GM15510 (cell line): Measurements from ENCODE around the gene CEMIP.

Experiments used
- POLR2A ChIP-seq: IDR thresholded peaks from 3 replicates; pipeline ENCODE4 v1.6.1; 2011; ENCODE audit warnings: borderline replicate concordance; ENCODE audit not compliant: insufficient read length; ENCODE audit errors: extremely low read depth

The CEMIP gene, protein sequence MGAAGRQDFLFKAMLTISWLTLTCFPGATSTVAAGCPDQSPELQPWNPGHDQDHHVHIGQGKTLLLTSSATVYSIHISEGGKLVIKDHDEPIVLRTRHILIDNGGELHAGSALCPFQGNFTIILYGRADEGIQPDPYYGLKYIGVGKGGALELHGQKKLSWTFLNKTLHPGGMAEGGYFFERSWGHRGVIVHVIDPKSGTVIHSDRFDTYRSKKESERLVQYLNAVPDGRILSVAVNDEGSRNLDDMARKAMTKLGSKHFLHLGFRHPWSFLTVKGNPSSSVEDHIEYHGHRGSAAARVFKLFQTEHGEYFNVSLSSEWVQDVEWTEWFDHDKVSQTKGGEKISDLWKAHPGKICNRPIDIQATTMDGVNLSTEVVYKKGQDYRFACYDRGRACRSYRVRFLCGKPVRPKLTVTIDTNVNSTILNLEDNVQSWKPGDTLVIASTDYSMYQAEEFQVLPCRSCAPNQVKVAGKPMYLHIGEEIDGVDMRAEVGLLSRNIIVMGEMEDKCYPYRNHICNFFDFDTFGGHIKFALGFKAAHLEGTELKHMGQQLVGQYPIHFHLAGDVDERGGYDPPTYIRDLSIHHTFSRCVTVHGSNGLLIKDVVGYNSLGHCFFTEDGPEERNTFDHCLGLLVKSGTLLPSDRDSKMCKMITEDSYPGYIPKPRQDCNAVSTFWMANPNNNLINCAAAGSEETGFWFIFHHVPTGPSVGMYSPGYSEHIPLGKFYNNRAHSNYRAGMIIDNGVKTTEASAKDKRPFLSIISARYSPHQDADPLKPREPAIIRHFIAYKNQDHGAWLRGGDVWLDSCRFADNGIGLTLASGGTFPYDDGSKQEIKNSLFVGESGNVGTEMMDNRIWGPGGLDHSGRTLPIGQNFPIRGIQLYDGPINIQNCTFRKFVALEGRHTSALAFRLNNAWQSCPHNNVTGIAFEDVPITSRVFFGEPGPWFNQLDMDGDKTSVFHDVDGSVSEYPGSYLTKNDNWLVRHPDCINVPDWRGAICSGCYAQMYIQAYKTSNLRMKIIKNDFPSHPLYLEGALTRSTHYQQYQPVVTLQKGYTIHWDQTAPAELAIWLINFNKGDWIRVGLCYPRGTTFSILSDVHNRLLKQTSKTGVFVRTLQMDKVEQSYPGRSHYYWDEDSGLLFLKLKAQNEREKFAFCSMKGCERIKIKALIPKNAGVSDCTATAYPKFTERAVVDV (N-terminal part only)

DNA sequence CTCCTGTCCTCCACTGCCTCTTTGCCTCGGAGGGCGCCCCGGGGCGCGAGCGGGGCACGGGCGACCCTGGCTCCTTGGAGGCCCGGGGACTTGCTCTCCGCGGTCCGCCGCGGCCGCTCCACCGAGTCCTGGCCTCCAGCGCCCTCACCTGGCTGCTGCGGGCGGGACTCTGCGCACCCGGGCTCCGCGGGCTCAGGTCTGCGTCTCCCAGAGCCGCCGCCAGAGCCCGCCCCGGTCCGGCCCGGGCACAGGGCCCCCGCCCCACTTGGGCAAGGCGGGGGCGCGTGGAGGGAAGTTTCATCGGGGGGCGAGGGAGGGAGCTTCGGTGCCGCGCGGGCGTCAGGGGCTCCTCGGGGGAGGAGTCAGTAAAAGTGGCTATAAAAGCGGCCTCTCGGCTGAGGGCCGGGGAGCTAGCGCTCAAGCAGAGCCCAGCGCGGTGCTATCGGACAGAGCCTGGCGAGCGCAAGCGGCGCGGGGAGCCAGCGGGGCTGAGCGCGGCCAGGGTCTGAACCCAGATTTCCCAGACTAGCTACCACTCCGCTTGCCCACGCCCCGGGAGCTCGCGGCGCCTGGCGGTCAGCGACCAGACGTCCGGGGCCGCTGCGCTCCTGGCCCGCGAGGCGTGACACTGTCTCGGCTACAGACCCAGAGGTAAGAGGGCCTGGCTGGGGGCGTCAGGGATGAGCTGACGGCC, at the start of gene CEMIP:
CEMIP (plus strand) TSS at position 407 of the 694 bp plus-strand sequence. CDS start 94,510 bp downstream, outside the sequence.
- no peak for TF ChIP-seq POLR2A

DNA sequence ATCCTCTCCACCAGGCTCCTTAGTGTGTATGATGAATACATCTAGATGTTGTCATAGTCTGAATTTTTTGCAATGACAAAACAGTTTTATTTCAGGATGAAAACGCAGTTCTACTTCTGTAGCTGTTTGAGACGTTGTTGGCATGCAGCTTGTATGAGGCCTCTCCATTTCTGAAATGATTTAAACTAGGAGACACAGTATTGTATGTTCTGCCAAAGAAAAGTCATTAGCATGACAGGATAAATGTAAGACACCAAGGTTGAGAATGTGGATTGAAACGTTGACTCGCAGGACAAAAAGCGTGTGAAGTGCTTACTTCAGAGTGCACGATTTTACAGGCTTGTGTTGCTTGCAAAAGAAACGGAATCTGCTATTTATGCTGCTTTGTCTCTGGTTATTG, 48.8 kb upstream of the CEMIP start:
- no peak for TF ChIP-seq POLR2A

DNA sequence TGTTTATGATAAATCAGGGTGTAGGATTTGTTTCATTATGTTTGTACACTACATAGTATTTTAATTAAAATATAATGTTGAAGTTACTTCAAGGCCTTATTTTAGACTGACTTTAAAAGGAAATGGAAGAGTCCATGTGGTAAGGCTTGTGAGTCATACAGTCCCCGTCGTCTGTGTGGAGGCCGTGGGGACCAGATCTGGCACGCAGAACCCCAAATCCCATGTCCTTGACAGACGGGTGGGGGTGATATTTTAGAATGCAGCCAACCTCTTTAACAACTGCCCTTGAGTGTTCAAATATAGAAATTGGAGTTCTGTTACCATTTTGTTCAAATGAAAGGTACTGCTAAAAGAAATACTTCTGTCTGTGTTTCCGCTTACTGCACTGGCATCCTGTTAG, 48.2 kb upstream of the CEMIP start:
- no peak for TF ChIP-seq POLR2A

DNA sequence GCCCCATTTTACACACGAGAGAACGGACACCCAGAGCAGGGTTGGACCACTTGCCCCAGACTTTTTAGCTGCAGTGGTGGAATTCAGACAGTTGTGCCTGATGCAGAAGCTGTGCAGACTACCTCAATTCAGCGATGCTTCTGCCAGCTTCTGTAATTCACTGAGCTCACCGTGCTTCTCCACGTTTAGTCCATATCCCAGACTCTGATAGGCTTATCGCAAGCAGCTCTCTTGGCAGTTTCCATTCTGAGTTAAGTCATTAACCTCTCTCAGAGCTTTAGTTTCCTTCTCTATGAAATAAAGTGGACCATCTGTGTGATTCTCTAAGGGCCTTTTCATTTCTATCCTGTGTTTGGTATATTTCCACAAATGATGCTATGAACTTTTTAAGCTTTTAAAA, 47.0 kb upstream of the CEMIP start:
- TF ChIP-seq POLR2A: no peak

DNA sequence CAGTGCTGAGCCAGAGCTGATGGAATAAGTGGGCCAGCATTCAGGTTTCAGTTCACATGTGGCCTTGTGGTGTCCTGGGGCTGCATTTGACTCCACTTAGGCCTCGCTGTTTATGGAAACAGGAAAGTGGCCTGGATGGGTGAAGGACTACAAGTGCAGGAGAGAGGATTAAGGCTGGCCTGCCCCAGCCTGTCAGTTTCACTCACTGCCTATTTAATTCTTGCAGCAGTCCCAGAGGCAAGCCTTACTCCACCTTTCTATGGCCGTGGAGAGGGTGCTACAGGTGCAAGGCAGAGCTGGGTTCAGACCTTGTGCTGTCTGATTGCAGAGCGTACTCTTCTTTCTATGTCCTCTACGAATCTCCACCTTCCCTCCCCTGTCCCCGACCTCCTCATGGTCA, 46.4 kb upstream of the CEMIP start:
- TF ChIP-seq POLR2A: no peak

DNA sequence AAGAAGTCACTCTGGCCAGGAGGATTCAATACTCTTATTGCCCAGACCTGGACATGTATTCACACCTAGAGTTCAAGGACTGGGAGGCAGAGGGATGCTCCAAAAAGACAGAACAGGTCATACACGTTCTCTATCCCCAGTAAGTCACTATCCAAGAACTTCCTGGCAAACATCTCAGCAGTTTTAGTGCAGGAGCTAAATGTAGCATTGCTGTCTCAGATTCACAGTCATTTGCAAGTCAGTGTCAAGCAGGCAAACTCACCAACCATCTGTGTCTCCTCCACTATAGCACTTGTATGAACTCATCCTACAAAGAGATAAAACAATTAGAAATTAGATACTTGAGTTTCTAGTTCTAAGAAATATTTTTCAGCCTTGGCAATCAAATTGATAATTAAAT, 45.7 kb upstream of the CEMIP start:
- no peak for TF ChIP-seq POLR2A

DNA sequence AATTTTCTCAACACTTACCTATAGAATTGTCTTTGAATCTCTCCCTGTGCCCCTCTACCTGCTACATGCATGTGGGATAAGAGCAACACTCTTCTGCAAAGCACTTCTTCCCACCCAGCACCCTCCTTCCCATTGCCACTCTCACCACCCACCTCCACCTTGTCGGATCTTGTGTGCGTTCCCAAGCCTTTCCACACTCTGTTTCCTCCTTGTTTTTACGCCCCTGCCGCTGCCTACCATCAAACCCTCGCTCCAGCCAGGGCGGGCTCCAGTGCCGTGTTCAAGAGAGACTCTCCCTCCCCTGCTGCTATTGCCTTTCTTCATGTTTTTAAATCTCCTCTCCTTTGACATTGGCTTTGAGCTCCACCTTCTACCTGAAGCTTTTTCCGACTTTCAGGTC, 43.8 kb upstream of the CEMIP start:
- TF ChIP-seq POLR2A: no peak

DNA sequence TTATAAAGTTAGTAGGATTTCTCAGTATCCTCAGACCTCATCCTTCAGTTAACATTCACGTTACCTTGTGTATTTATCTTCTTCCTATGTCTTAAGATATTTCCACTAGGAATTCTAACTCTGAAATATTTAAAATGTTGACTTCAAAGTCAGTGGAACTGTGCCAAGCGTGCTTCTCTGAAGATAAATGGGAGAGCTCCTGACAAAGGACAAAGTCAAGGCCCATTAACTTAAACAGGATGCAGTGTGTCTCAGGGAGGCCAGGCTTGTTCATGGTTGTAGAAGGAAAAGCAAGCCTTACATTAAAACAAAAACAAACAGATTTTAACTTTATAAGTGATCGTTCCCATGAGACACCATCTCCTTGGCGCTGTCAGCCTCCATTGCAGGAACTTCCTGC, 42.6 kb upstream of the CEMIP start:
- no peak for TF ChIP-seq POLR2A

DNA sequence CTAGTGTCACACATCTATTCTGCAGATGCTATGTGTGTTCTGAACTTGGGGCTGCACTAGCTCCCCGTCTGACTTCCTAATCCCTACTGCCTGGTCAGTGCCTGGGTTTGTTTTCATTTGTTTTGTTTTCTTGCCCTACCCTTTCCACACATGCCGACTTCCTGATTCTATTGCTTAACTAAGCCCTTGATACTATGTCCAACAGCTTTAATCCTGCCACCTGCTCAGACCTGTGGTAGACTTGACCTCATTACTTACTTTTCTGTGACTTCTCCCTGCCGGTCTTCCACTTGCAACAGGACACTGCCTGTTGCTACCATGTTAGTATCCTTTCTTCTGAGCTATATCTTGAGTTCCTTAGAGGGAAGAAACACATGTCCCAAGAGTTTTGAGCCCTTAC, 39.3 kb upstream of the CEMIP start:
- TF ChIP-seq POLR2A: no peak

DNA sequence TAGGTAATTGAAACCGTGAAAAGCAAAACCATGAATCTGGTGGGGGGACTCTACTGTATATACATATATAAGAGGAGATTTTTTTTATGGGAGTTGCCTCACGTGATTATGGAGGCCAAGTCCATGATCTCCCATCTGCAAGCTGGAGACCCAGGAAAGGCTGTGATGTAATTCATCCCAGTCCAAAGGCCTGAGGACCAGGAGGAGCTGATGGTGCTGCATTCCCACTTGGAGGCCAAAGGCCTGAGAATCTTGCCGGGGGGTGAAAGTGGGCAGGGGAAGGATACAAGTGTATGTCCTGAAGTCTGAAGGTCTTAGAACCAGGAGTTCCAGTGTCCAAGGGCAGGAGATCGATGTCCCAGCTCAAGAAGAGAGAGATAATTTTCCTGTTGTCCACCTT, 37.1 kb upstream of the CEMIP start:
- no peak for TF ChIP-seq POLR2A

DNA sequence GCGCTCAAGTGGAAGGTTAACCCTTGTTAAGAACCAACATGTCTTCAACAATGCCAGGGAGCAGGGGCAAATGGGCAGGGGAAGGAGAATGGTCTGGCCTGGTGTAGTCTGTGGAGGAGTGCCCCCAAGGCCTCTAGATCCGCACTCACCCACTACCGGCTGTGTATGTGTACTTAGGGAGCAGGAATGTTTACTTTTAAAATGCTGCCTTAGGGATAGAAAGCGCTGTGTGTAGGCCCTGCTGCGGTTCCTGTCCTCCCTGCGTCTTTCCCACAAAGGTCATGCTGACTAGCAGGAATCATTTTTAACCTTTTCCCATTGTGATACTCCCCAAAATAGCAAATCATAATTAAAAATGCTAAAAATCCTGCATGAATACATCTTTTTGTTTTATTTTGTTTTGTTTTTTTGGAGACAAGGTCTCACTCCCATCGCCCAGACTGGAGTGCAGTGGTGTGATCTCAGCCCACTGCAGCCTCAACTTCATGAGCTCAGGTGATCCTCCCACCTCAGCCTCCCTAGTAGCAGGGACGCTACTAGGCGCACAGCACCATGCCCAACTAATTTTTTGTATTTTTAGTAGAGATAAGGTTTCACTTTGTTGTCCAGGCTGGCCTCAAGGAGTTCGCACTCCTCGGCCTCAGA, 35.9 kb upstream of the CEMIP start:
- TF ChIP-seq POLR2A: no peak

DNA sequence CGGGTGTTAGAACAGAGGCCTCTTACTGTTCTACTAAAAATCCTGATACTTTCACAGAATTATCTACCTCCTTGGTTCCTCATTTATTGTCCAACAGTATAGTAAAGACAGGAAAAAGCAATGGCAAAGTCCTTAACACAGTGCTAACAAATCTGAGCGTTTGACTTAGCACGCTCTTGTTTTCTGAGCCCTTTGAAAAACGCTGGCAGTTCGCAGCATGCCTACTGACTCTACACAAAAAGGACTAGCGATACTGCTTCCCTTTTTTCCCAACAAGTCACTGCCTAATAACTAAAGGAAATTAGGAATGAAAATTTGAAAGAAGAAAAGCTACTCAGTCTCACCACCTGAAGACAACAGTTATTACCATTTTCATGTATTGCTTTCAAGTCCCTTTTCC, 34.8 kb upstream of the CEMIP start:
- no peak for TF ChIP-seq POLR2A

DNA sequence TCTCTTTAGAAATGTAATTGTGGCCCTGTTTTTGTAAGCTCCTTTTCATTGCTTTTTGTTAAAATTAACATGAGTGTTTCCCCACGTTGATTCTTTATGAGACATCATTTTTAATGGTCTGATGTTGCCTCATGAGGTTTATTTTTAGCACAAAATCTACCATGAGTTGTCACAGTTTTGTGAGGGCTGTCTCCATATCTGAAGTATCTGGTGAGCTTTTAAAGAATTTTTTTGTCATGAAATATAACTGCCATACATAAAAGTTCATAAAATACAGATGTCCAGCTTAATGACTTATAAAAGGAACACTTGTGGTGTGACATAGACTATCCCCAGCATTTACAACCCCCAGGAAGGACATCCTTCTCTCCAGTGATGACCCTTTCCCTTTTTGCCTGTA, 34.3 kb upstream of the CEMIP start:
- TF ChIP-seq POLR2A: no peak

DNA sequence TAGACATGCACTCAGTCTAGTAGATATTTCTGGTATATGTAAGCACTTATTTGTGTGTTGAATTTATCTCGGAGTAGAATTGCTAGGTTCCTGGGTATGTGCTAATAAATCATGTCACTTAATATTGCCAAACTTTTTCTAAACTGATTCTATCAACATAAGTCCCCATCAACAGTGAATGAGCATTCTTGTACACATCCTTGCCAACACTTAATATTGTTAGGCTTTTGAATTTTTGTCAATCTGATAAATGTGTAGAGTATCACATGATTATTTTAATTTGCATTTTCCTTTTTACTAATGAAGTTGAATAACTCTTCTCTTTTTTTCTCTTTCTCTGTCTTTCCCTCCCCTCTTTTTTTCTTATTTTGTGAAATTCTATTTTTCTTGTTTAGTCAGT, 33.3 kb upstream of the CEMIP start:
- TF ChIP-seq POLR2A: no peak
